GM19397 (cell line): Measurements from ENCODE around the gene KLC1.

Experiments used
- ATAC-seq: cut with Tn5 transposase; IDR thresholded peaks from one replicate; pipeline ENCODE4 v1.9.1; 2021; ENCODE audit warnings: mild to moderate bottlenecking, moderate library complexity; ENCODE audit not compliant: unreplicated experiment

The KLC1 gene

GRCh38 chr14:103702497-103703432 lies 73.8 kb downstream of the KLC1 start:
- no peak for ATAC-seq

- no peak for ATAC-seq
These were observed 74.7 kb downstream of the KLC1 start for GRCh38 chr14:103703433-103704385.

- no peak for ATAC-seq
These were observed 75.7 kb downstream of the KLC1 start for GRCh38 chr14:103704708-103705107.

- no peak for ATAC-seq
These were observed 76.1 kb downstream of the KLC1 start for GRCh38 chr14:103705118-103705503.

GRCh38 chr14:103705504-103706284 lies 76.7 kb downstream of the KLC1 start:
- no peak for ATAC-seq

GRCh38 chr14:103706551-103707328 lies 77.7 kb downstream of the KLC1 start:
- ATAC-seq: no peak

DNA sequence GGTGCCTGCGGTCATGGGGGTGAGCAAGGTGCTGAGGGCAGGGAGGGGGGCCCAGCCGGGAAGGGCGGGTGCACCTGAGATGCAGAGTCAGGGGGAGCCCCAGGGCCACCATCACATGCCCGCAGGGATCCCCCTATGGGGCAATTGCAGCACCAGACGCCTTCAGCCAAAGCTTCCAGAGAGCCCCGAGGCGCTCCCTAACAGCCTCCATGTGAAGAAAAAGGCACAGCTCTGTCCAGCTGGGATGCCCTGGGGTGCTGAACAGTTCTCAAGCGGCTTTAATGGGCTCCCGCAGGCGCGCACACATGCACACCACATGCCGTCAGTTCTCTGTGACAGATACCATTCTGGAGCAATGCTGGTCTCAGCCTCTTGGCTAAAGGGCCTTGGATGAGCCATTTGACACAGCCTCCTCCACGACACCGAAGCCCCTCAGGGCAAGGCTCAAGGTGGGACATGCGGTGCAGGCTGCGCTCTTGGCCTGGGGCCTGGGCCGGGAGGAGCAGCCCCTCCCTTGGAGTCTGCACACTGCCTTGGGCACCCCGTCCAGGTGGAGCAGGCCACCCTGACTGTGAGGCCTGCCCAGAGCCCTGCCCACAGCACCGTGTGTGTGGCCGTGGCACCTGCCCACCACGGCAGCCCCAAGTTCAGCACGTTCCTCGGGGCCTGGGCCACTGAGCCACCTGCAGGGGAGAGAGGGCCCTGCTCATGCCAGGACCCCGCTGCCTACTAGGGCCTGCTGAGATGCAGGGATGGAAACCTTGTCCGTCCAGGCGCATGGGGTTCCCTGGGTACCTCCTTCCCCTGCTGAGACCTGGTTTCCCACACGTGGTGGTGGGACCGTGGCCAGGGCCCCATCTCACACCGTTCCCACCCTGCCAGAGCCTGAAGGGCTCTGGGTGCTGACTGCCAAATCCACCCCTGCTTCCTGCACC lies 78.6 kb downstream of the KLC1 start:
- no peak for ATAC-seq

DNA sequence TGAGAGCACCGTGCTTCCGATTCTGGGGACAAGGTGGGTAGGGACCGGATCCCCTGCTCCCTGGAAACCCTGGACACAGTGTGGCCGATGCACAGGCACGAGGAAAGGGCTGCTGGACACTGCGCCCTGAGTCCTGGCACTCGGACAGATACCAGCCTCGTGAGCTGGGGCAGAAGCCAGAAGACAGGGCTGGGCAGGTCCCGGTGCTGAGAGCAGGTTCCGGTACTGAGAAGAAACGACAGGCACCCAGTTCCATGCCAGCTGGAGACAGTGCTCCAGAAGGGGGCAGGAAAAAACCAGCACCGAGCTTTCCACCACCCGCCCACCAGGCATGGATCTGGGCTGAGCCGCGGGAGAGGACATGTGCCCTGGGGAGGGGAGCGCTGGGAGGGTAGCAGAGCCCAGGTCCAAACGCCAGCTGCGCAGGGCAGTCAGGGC lies 79.8 kb downstream of the KLC1 start:
- no peak for ATAC-seq

- no peak for ATAC-seq
These were observed 80.8 kb downstream of the KLC1 start for GRCh38 chr14:103709814-103710213.

DNA sequence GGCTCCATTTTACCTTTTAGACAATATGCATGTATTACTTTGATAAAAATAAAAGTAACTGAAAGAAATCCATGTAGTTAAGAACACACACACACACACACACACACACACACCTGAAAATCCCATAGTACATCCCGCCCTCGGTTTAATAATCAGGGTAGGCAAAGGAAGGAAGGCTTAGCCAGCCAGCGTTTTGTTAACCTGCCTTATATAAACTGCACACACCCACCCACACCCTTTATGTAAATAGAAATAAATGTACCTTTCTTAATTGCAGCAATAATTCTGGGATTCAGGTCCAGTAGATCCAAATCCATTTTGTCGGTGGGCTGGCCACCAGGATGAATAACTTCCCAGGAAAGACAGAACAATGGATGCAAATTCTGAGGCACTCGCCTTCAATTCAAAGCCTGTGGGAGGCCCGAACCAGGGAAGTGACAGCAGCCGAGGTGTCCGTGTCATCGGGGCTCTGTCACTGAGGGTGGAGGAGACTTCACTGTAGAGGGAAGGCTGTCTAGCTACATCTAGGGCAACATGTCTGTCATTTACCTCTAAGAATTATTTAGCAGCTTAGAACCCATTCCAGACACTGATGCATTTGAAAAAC lies 81.9 kb downstream of the KLC1 start:
- no peak for ATAC-seq

DNA sequence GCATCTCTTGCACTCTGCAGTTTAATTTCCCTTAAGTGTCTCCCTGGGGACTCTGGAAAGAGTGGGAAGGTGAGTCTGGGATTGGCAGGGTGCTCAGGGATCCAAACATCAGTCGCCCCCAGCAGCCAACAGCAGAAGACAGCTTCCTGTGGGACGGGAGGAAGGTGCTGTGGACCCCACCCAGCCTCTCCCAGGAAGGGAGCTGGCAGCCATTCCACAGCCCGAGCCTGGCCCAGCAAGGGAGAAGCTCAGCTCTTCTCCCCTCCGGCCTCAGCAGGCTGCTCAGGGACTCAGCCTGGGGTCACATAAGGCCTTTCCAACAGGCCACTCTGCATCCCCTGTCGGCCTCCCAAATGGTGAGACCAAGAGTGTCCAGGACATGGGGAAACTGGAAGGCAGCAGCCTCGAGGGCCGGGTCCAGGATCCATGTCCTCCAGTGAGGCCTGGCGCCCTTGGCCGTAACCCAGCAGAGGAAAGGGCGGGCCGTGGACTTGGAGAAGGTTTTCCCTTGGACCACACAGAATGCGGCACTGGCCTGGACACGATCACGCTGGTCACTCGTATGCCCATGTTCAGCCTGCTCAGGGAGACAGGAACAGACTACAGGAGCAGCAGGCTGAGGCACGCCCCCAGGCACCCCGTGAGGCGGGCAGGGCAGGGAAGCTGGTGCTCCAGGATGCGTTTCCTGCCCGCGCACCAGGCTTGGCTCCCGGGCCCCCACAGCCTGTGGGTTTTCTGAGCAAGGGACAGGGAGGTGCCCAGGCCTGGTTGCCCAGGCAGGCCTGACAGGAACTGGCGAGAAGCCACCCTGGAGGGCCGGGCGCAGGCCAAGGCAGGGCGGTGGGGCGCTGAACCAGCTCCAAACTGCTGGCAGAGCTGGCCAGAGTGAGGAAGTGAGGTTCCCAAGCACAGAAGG lies 82.8 kb downstream of the KLC1 start:
- ATAC-seq: no peak

DNA sequence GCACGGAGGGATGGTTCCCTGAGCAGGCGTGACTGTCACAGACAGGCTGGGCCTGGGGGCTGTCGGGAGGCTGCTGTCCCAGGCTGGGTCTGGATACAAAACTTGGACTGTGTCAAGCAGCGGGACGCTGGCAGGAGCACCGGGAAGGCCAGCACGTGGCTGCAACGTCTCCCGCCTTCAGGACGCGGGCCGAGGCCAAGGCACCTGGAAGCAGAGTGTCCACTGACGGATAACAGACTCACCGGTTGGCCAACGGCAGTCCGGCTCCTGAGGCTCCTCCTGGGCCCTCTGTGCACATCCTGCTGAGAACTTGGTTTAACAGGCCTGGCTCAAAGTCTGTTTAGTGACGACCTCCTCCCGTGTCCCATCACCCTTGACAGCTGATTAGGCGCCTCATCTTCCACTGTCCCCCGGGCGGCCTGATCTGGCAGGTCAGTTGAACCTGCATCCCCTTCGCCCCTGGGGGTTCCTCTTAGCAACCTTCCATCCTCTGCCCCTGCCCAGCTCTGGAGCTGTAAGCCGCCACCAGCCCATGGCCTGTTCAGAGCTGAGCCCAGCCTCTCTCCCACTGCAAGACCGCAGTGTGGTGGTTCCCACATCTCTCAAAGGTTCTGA lies 83.7 kb downstream of the KLC1 start:
- no peak for ATAC-seq

DNA sequence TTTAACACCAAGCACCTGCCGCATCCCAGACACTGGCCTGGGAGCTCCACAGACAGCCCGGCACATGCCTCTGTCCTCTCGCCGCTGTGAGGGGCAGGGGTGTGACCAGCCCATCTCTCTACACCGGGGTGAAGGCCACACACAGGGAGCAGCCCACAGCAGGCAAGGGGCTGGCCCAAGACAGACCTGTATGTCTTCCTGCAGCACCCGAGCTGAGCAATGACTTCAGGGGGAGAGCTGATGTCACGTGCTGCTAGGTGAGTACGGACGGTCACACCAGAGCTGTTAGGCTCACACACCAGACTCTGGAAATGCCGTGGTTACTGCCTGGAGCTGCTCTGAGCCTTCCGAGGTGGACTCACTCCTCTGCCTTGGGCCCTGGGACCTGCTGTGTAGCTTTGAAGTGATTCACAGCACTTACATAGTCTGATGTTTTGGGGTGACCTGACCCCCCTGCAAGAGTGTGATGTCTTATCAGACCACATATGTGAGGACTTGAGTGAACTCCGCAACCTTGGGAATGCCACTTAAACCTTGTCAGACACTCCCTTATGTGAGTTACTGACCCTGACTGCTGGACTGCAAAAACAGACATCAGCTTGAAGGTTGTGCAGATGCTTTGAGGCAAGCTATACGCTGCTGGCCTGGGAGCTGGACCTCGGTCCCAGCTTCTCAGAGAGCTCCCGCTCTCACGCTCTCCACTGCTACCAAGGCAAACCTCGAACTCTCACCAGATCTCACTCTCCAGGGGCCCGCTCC lies 84.5 kb downstream of the KLC1 start:
- no peak for ATAC-seq

DNA sequence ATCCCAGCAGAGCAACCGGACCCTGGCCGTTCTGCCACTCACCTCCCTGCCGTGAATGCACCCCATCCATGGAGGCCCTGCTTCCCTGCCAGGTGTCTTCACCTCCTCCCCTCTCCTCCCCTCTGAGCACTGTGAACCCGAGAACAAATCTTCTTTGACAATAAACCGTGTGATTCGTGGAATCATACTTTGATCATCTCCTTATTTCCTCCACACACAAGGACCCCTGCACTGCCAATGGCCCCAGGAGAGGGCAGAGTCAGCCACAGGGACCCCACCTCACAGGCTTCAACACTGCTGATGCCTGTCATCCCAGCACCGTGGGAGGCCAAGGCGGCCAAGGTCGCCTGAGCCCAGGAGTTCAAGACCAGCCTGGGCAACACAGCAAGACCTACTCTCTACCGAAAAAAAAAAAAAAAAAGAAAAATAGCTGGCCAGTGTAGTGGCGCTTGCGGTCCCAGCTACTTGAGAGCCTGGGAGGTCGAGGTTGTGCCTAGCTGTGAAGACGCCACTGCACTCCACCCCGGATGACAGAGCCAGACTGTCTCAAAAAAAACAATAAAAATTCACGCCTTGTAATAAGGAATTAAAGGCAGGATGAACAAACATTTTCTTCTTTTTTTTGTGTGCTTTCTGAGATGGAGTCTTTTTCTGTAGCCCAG lies 85.2 kb downstream of the KLC1 start:
- ATAC-seq: no peak

- peak; percentile 91 for ATAC-seq
These were observed 86.3 kb downstream of the KLC1 start, which contains the start of the genes XRCC3 and ZFYVE21 for GRCh38 chr14:103715052-103716000. Gene XRCC3, minus strand, starts transcription at chr14:103715451. Its CDS starts 4,364 bp downstream, at chr14:103711087. Gene ZFYVE21, plus strand, starts transcription at chr14:103715810. Its CDS starts 32 bp downstream, at chr14:103715842.
